GM12878 (cell line): Measurements from ENCODE around the gene NAV1.

Source experiments
- ESRRA ChIP-seq: IDR thresholded peaks from 2 replicates; pipeline ENCODE4 v1.6.1; 2012; ENCODE audit warnings: mild to moderate bottlenecking, low read length, improper control_type of control experiment
- EZH2 ChIP-seq: IDR thresholded peaks from 2 replicates; pipeline ENCODE4 v1.6.1; 2012; ENCODE audit warnings: low read depth, mild to moderate bottlenecking, control low read depth, inconsistent platforms, low read length, borderline replicate concordance; ENCODE audit not compliant: control insufficient read depth
- NR2C1 ChIP-seq: fragments of 450-650 bp; IDR thresholded peaks from 2 replicates; pipeline ENCODE4 v1.6.1; 2017; ENCODE audit warnings: antibody characterized with exemption, mild to moderate bottlenecking, moderate library complexity
- NR2C2 ChIP-seq: IDR thresholded peaks from 2 replicates; pipeline ENCODE4 v1.6.1; 2011; ENCODE audit warnings: borderline replicate concordance, low read depth; ENCODE audit not compliant: control insufficient read depth, insufficient read length
- PML ChIP-seq: IDR thresholded peaks from 2 replicates; pipeline ENCODE4 v1.6.1; 2012; ENCODE audit warnings: low read length, inconsistent platforms
- POLR2AphosphoS5 ChIP-seq: IDR thresholded peaks from 2 replicates; pipeline ENCODE4 v1.6.1; 2011; ENCODE audit warnings: mild to moderate bottlenecking, low read length, inconsistent platforms
- RCOR1 ChIP-seq: conservative IDR thresholded peaks from 2 replicates; pipeline ENCODE4 v1.6.1; 2012; ENCODE audit warnings: low read depth, low read length, improper control_type of control experiment
- RFX5 ChIP-seq: IDR thresholded peaks from 2 replicates; pipeline ENCODE4 v1.6.1; 2011; ENCODE audit warnings: low read depth, low read length, improper control_type of control experiment
- SRF ChIP-seq, 2 experiments: IDR thresholded peaks; 2 replicates each; pipeline ENCODE4 v1.6.1; 2011; ENCODE audit warnings: low read depth in 2 of 2, low read length in 2 of 2, mild to moderate bottlenecking in 1 of 2, moderate library complexity in 1 of 2
- TAF1 ChIP-seq: IDR thresholded peaks from 2 replicates; pipeline ENCODE4 v1.6.1; 2011; ENCODE audit warnings: mild to moderate bottlenecking, low read depth, low read length, borderline replicate concordance
- YY1 ChIP-seq: IDR thresholded peaks from 2 replicates; pipeline ENCODE4 v1.6.1; 2011; ENCODE audit warnings: low read depth, mild to moderate bottlenecking, low read length
- TF ChIP-seq, protein P1 (sequence below): IDR thresholded peaks from 2 replicates; pipeline ENCODE4 v1.6.1; 2012; ENCODE audit warnings: mild to moderate bottlenecking, low read depth, low read length
- TF ChIP-seq, protein P2 (sequence below), 3 experiments: IDR thresholded peaks in 2 of 3; conservative IDR thresholded peaks in 1 of 3; 2 replicates each; pipeline ENCODE4 v1.5.1; 2011; ENCODE audit warnings: low read depth in 3 of 3, low read length in 3 of 3, mild to moderate bottlenecking in 3 of 3, control low read depth in 2 of 3, moderate library complexity in 2 of 3, inconsistent platforms in 1 of 3, mixed read lengths in 1 of 3; ENCODE audit not compliant: control insufficient read depth in 2 of 3, insufficient read depth in 1 of 3; ENCODE audit errors: extremely low read depth in 1 of 3

DNA sequence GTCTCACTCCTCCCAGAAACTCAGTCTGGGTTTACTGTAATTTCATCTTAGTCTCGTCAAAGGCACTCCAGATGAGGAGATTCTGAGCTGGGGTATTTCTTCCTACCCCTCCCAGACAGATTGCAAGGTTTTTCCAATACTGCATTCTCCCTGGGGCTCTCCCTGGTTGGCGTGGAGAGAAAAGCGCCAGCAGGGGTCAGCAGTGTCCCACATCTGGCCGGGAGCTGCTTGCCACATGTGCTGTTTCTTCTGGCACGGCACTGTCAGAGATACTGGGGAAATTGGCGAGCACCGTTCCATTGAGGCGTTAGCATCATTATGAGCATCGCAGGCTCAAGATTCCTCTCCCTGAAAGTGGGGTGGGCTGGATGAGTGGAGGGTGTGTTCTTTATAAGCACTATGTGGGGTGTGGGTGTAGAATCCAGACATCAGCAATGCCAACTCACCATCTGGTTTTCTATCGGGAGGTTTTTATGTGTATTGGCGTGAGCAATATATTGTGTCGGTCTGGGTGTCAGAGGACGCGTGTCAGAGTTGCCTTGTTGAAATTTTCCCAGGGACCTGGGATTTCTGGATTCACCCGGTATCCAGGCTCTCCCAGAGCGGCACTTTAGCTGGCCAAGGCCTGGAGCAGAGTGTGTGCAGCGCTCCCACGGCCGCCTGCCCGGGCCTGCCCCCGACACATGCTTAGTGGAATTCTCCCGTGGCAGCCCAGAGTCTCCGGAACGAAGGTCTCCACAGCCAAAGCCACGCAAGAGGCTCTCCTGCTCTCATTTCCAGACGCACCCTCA is 8.0 kb upstream of the NAV1 start:
- TF ChIP-seq, protein P1, sequence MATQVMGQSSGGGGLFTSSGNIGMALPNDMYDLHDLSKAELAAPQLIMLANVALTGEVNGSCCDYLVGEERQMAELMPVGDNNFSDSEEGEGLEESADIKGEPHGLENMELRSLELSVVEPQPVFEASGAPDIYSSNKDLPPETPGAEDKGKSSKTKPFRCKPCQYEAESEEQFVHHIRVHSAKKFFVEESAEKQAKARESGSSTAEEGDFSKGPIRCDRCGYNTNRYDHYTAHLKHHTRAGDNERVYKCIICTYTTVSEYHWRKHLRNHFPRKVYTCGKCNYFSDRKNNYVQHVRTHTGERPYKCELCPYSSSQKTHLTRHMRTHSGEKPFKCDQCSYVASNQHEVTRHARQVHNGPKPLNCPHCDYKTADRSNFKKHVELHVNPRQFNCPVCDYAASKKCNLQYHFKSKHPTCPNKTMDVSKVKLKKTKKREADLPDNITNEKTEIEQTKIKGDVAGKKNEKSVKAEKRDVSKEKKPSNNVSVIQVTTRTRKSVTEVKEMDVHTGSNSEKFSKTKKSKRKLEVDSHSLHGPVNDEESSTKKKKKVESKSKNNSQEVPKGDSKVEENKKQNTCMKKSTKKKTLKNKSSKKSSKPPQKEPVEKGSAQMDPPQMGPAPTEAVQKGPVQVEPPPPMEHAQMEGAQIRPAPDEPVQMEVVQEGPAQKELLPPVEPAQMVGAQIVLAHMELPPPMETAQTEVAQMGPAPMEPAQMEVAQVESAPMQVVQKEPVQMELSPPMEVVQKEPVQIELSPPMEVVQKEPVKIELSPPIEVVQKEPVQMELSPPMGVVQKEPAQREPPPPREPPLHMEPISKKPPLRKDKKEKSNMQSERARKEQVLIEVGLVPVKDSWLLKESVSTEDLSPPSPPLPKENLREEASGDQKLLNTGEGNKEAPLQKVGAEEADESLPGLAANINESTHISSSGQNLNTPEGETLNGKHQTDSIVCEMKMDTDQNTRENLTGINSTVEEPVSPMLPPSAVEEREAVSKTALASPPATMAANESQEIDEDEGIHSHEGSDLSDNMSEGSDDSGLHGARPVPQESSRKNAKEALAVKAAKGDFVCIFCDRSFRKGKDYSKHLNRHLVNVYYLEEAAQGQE: no peak
- TF ChIP-seq, protein P2, sequence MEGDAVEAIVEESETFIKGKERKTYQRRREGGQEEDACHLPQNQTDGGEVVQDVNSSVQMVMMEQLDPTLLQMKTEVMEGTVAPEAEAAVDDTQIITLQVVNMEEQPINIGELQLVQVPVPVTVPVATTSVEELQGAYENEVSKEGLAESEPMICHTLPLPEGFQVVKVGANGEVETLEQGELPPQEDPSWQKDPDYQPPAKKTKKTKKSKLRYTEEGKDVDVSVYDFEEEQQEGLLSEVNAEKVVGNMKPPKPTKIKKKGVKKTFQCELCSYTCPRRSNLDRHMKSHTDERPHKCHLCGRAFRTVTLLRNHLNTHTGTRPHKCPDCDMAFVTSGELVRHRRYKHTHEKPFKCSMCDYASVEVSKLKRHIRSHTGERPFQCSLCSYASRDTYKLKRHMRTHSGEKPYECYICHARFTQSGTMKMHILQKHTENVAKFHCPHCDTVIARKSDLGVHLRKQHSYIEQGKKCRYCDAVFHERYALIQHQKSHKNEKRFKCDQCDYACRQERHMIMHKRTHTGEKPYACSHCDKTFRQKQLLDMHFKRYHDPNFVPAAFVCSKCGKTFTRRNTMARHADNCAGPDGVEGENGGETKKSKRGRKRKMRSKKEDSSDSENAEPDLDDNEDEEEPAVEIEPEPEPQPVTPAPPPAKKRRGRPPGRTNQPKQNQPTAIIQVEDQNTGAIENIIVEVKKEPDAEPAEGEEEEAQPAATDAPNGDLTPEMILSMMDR (IDR thresholded peaks at IDR 0.05 in 2 of 3, conservative IDR thresholded peaks at IDR 0.05 in 1 of 3; ENCODE audit: control insufficient read depth in 2 of 3, extremely low read depth in 1 of 3, insufficient read depth in 1 of 3, low read depth in 3 of 3, low read length in 3 of 3): peak; percentile 72 to 83 (median 75)
- TF ChIP-seq TAF1 (no peak), NR2C1 (no peak), SRF (IDR thresholded peaks at IDR 0.05; ENCODE audit: low read depth in 2 of 2, low read length in 2 of 2) (no peak), RCOR1 (no peak), EZH2 (no peak), ESRRA (no peak), YY1 (no peak), NR2C2 (no peak), PML (no peak), RFX5 (no peak), POLR2AphosphoS5 (no peak)
